GM12878 (cell line): ENCODE results near the gene PIK3C2B. TPM values are rescaled to one million over a fixed set of nuclear protein-coding genes. Genes with fewer than 3 reads are reported as not detected.

Source experiments
- ATAC-seq: fragments of 200-7000 bp; cut with Tn5 transposase; 3 replicates; pipeline ENCODE4 v1.9.1; 2020; ENCODE audit warnings: mild to moderate bottlenecking, moderate library complexity
- BruUV-seq: library from RNA; stranded (reverse); fragments of 400-500 nt; replicated peaks from 2 replicates; lab custom pipeline; 2021; lab: Mats Ljungman, UMichigan
- CTCF ChIA-PET: fragments of 300-600 bp; sonication (Branson Sonifier 250); formaldehyde crosslinking; extraction: SDS; loops from one replicate; lab custom pipeline; 2021; ENCODE audit warnings: inconsistent platforms; lab: Yijun Ruan, JAX
- POLR2A ChIA-PET: fragments of 350-600 bp; formaldehyde crosslinking; extraction: SDS; loops from one replicate; lab custom pipeline; 2021; ENCODE audit warnings: inconsistent platforms; lab: Charles Lee
- RAD21 ChIA-PET: fragments of 300-600 bp; sonication (Branson Sonifier 250); formaldehyde crosslinking; loops from one replicate; lab custom pipeline; 2023; ENCODE audit warnings: antibody characterized with exemption; ENCODE audit not compliant: unreplicated experiment; lab: Charles Lee
- SMC1A ChIA-PET: fragments of 300-600 bp; sonication (Branson Sonifier 250); formaldehyde crosslinking; loops from one replicate; lab custom pipeline; 2023; ENCODE audit not compliant: unreplicated experiment, uncharacterized antibody; lab: Charles Lee
- DNase-seq: peaks from one replicate; pipeline ENCODE4 v3.0.0-alpha.2; 2011; ENCODE audit warnings: low read depth, low spot score
- FAIRE-seq: peaks from 3 replicates; lab custom pipeline; 2011; peaks lifted over from hg19 to GRCh38; lab: Jason Lieb, UNC
- H2AFZ ChIP-seq: 2 replicates; pipeline ENCODE4 v1.6.0; 2011; ENCODE audit warnings: low read depth, low read length, control low read depth; ENCODE audit not compliant: control insufficient read depth
- H3K27ac ChIP-seq: 2 replicates; pipeline ENCODE4 v1.5.1; 2011; ENCODE audit warnings: control low read depth; ENCODE audit not compliant: control insufficient read depth, insufficient read depth
- H3K27me3 ChIP-seq, 2 experiments: replicated peaks in 1 of 2; 2 replicates each; pipeline versions ENCODE4 v1.6.0 to v1.6.1; 2011; ENCODE audit warnings: low read length in 1 of 2; ENCODE audit not compliant: control insufficient read depth in 2 of 2, insufficient read depth in 2 of 2
- H3K36me3 ChIP-seq, 2 experiments: 2 replicates each; pipeline ENCODE4 v1.5.1; 2011; ENCODE audit warnings: low read length in 1 of 2; ENCODE audit not compliant: control insufficient read depth in 2 of 2, insufficient read depth in 2 of 2
- H3K4me1 ChIP-seq: 2 replicates; pipeline ENCODE4 v1.6.1; 2011; ENCODE audit warnings: mild to moderate bottlenecking, low read length, moderate library complexity, mixed read lengths; ENCODE audit not compliant: control insufficient read depth, insufficient read depth
- H3K4me2 ChIP-seq: 2 replicates; pipeline ENCODE4 v1.6.0; 2011; ENCODE audit warnings: control low read depth; ENCODE audit not compliant: control insufficient read depth, insufficient read depth
- H3K4me3 ChIP-seq: fragments of 200-600 bp; sonication (generic); 2 replicates; pipeline ENCODE4 v1.5.1; 2016
- H3K79me2 ChIP-seq: 2 replicates; pipeline ENCODE4 v1.6.0; 2011; ENCODE audit warnings: low read length; ENCODE audit not compliant: control insufficient read depth, insufficient read depth
- H3K9ac ChIP-seq: 2 replicates; pipeline ENCODE4 v1.8.0; 2011; ENCODE audit warnings: low read length, control low read depth, mixed read lengths; ENCODE audit not compliant: control insufficient read depth, insufficient read depth
- H3K9me3 ChIP-seq: replicated peaks from 3 replicates; pipeline ENCODE4 v1.5.1; 2011; ENCODE audit warnings: mild to moderate bottlenecking, low read length; ENCODE audit not compliant: control insufficient read depth, insufficient read depth
- H4K20me1 ChIP-seq: 2 replicates; pipeline ENCODE4 v1.6.0; 2011; ENCODE audit not compliant: control insufficient read depth, insufficient read depth
- CHD2 ChIP-seq: IDR thresholded peaks from 2 replicates; pipeline ENCODE4 v1.6.1; 2011; ENCODE audit warnings: low read depth, low read length, improper control_type of control experiment, borderline replicate concordance
- GATAD2B ChIP-seq: fragments of 450-650 bp; conservative IDR thresholded peaks from 2 replicates; pipeline ENCODE4 v1.6.1; 2017; ENCODE audit warnings: low read depth, mild to moderate bottlenecking, moderate library complexity
- HCFC1 ChIP-seq: fragments of 150-350 bp; IDR thresholded peaks from 2 replicates; pipeline ENCODE4 v1.6.1; 2014; ENCODE audit warnings: low read length
- KDM1A ChIP-seq: fragments of 200-600 bp; sonication (generic); IDR thresholded peaks from 2 replicates; pipeline ENCODE4 v1.6.1; 2016; ENCODE audit warnings: borderline replicate concordance
- PAX5 ChIP-seq: IDR thresholded peaks from 2 replicates; pipeline ENCODE4 v1.6.1; 2011; ENCODE audit warnings: low read depth, low read length, borderline replicate concordance
- POLR2A ChIP-seq: IDR thresholded peaks from 2 replicates; pipeline ENCODE4 v1.6.1; 2011; ENCODE audit warnings: low read depth, mild to moderate bottlenecking, low read length
- RAD51 ChIP-seq: fragments of 450-650 bp; IDR thresholded peaks from 2 replicates; pipeline ENCODE4 v1.6.1; 2016; ENCODE audit warnings: moderate library complexity, mild to moderate bottlenecking, inconsistent platforms
- TARDBP ChIP-seq: IDR thresholded peaks from 2 replicates; pipeline ENCODE4 v1.6.1; 2016; ENCODE audit warnings: borderline replicate concordance
- ZNF622 ChIP-seq: fragments of 450-650 bp; IDR thresholded peaks from 2 replicates; pipeline ENCODE4 v1.6.1; 2017; ENCODE audit warnings: mild to moderate bottlenecking, inconsistent platforms
- WGBS: methylation state at CpG from one replicate; pipeline ENCODE4 v1.1.6; 2016; ENCODE audit warnings: low lambda C conversion rate; ENCODE audit not compliant: insufficient replicate concordance, insufficient coverage; ENCODE audit errors: missing lambda C conversion rate; 5-methylcytosine and 5-hydroxymethylcytosine counted together
- in situ Hi-C: fragments of 300-500 bp; cut with MboI; formaldehyde crosslinking; loops from 9 replicates; pipeline ENCODE4 v1.14.3; 2018; ENCODE audit warnings: mixed read lengths
- intact Hi-C: fragments of 100-400 bp; cut with micrococcal nuclease; formaldehyde crosslinking; loops from one replicate; pipeline ENCODE4 v1.14.2; 2022; ENCODE audit not compliant: unreplicated experiment
- polyA plus RNA-seq, 11 experiments: library from polyadenylated mRNA; depleted of rRNA in 4 of 11; unstranded in 6 of 11; stranded (reverse) in 5 of 11; fragments of >200 nt; fragmentation: Nextera tagmentation in 4 of 11; fragmentation: Illumina TruSeq in 1 of 11; extraction: Ambion mirVana in 4 of 11; extraction: Trizol in 1 of 11; gene quantifications; 1 replicate in 1 of 11; 2 replicates in 10 of 11; pipeline versions ENCODE4 v1.2.1 to v1.2.3, GENCODE V29; 2011 to 2016; ENCODE audit warnings: inconsistent platforms in 2 of 11, missing spikeins in 2 of 11, low read depth in 1 of 11
- total RNA-seq, 4 experiments: library from RNA; depleted of rRNA in 3 of 4; stranded (reverse); fragments of >200 nt in 3 of 4; fragmentation: Illumina TruSeq in 1 of 4; extraction: Trizol in 1 of 4; gene quantifications; 2 replicates each; pipeline versions ENCODE4 v1.2.1 to v1.2.3, GENCODE V29; 2013 to 2021
- TF ChIP-seq, protein P1 (sequence below): IDR thresholded peaks from 2 replicates; pipeline ENCODE4 v1.6.1; 2011; ENCODE audit warnings: low read depth, low read length, improper control_type of control experiment, borderline replicate concordance

The PIK3C2B gene
- total and polyA plus RNA-seq, 10 of the 15 experiments (the other 5 are each of a cell fraction or from before 2014, with no cell fraction given): 2.2 to 38.1 (median 11.4) TPM

DNA sequence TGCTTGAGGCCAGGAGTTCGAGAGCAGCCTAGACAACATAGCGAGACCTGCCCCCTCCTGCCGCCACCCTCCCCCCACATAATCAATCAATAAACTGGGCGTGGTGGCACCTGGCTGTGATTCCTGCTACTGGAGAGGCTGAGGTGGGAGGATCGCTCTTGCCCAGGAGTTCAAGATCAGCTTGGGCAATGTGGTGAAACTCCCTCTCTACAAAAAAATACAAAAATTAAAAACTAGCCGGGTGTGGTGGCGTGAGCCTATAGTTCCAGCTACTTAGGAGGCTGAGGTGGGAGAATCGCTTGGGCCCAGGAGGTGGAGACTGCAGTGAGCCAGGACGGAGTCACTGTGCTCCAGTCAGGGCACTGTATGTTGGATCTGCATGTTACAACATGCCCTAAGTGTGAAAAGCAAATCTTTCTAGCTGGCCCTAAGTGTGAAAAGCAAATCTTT lies 14.6 kb upstream of the PIK3C2B start:
- Histone ChIP-seq H2AFZ (no peak overlapping the region), H3K9ac (no peak overlapping the region)

More for the DNA sequence above, 14.6 kb upstream of the PIK3C2B start:
- no peaks in the 10 kb centered on the region for H3K36me3 ChIP-seq
- in situ Hi-C loops: loop anchor here (10.0 to 25.0 kb wide), 2 partner anchors 344 to 1222 kb away; partner anchors contain the start of gene REN
- BruUV-seq: no TSS peak
- peaks cover 20% of the 10 kb centered on the region for H3K4me1 ChIP-seq
- 84% methylated on average over 9 of the region's 9 CpGs for WGBS
- no peak for TF ChIP-seq CHD2
- TF ChIP-seq PAX5: no peak
- no peak for TF ChIP-seq TARDBP
- TF ChIP-seq KDM1A: no peak
- no peak for TF ChIP-seq ZNF622
- no peak for TF ChIP-seq HCFC1
- no peak for TF ChIP-seq RAD51
- TF ChIP-seq, protein P1, sequence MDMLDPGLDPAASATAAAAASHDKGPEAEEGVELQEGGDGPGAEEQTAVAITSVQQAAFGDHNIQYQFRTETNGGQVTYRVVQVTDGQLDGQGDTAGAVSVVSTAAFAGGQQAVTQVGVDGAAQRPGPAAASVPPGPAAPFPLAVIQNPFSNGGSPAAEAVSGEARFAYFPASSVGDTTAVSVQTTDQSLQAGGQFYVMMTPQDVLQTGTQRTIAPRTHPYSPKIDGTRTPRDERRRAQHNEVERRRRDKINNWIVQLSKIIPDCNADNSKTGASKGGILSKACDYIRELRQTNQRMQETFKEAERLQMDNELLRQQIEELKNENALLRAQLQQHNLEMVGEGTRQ: no peak
- TF ChIP-seq GATAD2B: no peak
- TF ChIP-seq POLR2A: no peak
- H3K4me2 ChIP-seq: no peak overlapping the region
- ChIA-PET RAD21 (interaction anchor here (0.6 to 5.0 kb wide), 7 partner anchors 13 to 139 kb away, joined by 3 to 38 read pairs (median 4); no protein-coding TSS in a partner anchor), POLR2A (interaction anchor here (1.0 to 6.2 kb wide), 3 partner anchors 12 to 70 kb away, joined by 3 to 50 read pairs (median 7); partner anchors contain the start of gene PIK3C2B), SMC1A (interaction anchor here (1.0 to 19.3 kb wide), 5 partner anchors 13 to 63 kb away, joined by 3 to 408 read pairs (median 57); partner anchors contain the start of gene PIK3C2B), CTCF (interaction anchor here (0.8 to 39.0 kb wide), 6 partner anchors 15 to 298 kb away, joined by 3 to 2021 read pairs (median 64); partner anchors contain the start of gene PIK3C2B)
- no peaks in the 10 kb centered on the region for H3K27me3 ChIP-seq
- H3K4me3 ChIP-seq: no peak overlapping the region
- no peaks in the 10 kb centered on the region for H4K20me1 ChIP-seq
- no peaks in the 10 kb centered on the region for H3K79me2 ChIP-seq
- intact Hi-C loops: loop anchor here (5.0 to 10.0 kb wide), 2 partner anchors 58 to 344 kb away; partner anchors contain the start of gene REN
- DNase-seq (no peak), FAIRE-seq (no peak), ATAC-seq (no peak)
- no peaks in the 10 kb centered on the region for H3K9me3 ChIP-seq
- no peak overlapping the region for H3K27ac ChIP-seq
